H1 (cell line): ENCODE measurements around the gene COL6A5. TPM values are rescaled to one million over a fixed set of nuclear protein-coding genes. Genes with fewer than 3 reads are reported as not detected.

Experiments
- CTCF ChIA-PET: fragments of 300-600 bp; sonication (Branson Sonifier 250); formaldehyde crosslinking; loops from one replicate; lab custom pipeline; 2021; ENCODE audit not compliant: partially characterized antibody; lab: Charles Lee
- POLR2A ChIA-PET: fragments of 300-600 bp; sonication (Branson Sonifier 250); formaldehyde crosslinking; loops from one replicate; lab custom pipeline; 2021; ENCODE audit warnings: inconsistent platforms; ENCODE audit not compliant: partially characterized antibody; lab: Charles Lee
- DNase-seq, 2 experiments: peaks; one replicate each; pipeline versions ENCODE4 v3.0.0 to v3.0.0-alpha.2; 2010 to 2022; ENCODE audit warnings: low spot score in 2 of 2, low read depth in 1 of 2, mixed read lengths in 1 of 2
- FAIRE-seq: peaks from 2 replicates; lab custom pipeline; 2011; peaks lifted over from hg19 to GRCh38; lab: Jason Lieb, UNC
- H2AFZ ChIP-seq: 2 replicates; pipeline ENCODE4 v1.8.1; 2012; ENCODE audit warnings: low read length, inconsistent platforms
- H2AK5ac ChIP-seq: 2 replicates; pipeline ENCODE4 v1.6.1; 2013; ENCODE audit warnings: low read depth, low read length
- H2BK120ac ChIP-seq: replicated peaks from 2 replicates; pipeline ENCODE3; 2013; ENCODE audit warnings: low read depth, low read length, inconsistent platforms
- H2BK12ac ChIP-seq: 2 replicates; pipeline ENCODE4 v1.6.1; 2013; ENCODE audit warnings: low read depth, low read length
- H2BK15ac ChIP-seq: 2 replicates; pipeline ENCODE4 v1.6.1; 2013; ENCODE audit warnings: low read length
- H2BK20ac ChIP-seq: 2 replicates; pipeline ENCODE4 v1.6.1; 2013; ENCODE audit warnings: low read length
- H2BK5ac ChIP-seq: 2 replicates; pipeline ENCODE4 v1.6.1; 2013; ENCODE audit warnings: low read depth, low read length
- H3K14ac ChIP-seq: 2 replicates; pipeline ENCODE4 v1.6.1; 2013; ENCODE audit warnings: inconsistent platforms; ENCODE audit not compliant: insufficient read length
- H3K18ac ChIP-seq: 2 replicates; pipeline ENCODE4 v1.6.1; 2013; ENCODE audit warnings: low read length; ENCODE audit errors: extremely low read depth
- H3K23ac ChIP-seq: 2 replicates; pipeline ENCODE4 v1.6.1; 2013; ENCODE audit warnings: inconsistent platforms; ENCODE audit not compliant: insufficient read length
- H3K23me2 ChIP-seq: 2 replicates; pipeline ENCODE4 v1.6.1; 2013; ENCODE audit warnings: low read depth, low read length
- H3K27ac ChIP-seq: 2 replicates; pipeline ENCODE4 v1.6.1; 2011; ENCODE audit warnings: low read depth, low read length, inconsistent platforms
- H3K27me3 ChIP-seq, 4 experiments: replicated peaks in 1 of 4; 1 replicate in 1 of 4; 2 replicates in 3 of 4; pipeline versions ENCODE4 v1.6.1 to v1.8.1; 2011 to 2013; ENCODE audit warnings: low read length in 3 of 4, mild to moderate bottlenecking in 3 of 4, inconsistent platforms in 2 of 4, mixed read lengths in 2 of 4, moderate library complexity in 1 of 4; ENCODE audit not compliant: control insufficient read depth in 3 of 4, insufficient read depth in 3 of 4; ENCODE audit errors: extremely low read depth in 1 of 4
- H3K36me3 ChIP-seq, 4 experiments: 2 replicates each; pipeline versions ENCODE4 v1.6.1 to v1.8.1; 2011 to 2013; ENCODE audit warnings: mild to moderate bottlenecking in 4 of 4, low read length in 3 of 4, moderate library complexity in 2 of 4, control low read depth in 1 of 4, inconsistent platforms in 1 of 4; ENCODE audit not compliant: insufficient read depth in 4 of 4, control insufficient read depth in 2 of 4
- H3K4ac ChIP-seq: replicated peaks from 2 replicates; pipeline ENCODE3; 2013; ENCODE audit warnings: low read length, low read depth, mixed read lengths, inconsistent platforms; ENCODE audit not compliant: insufficient read length
- H3K4me1 ChIP-seq, 4 experiments: replicated peaks in 1 of 4; 1 replicate in 1 of 4; 2 replicates in 3 of 4; pipeline versions ENCODE4 v1.6.1 to v1.8.1; 2011 to 2013; ENCODE audit warnings: low read length in 3 of 4, inconsistent platforms in 2 of 4, mixed read lengths in 1 of 4; ENCODE audit not compliant: insufficient read depth in 4 of 4, control insufficient read depth in 3 of 4
- H3K4me2 ChIP-seq, 2 experiments: 2 replicates each; pipeline versions ENCODE4 v1.6.1 to v1.8.1; 2011 to 2013; ENCODE audit warnings: low read depth in 2 of 2, low read length in 2 of 2, control low read depth in 1 of 2, inconsistent platforms in 1 of 2, mild to moderate bottlenecking in 1 of 2; ENCODE audit not compliant: insufficient read depth in 1 of 2
- H3K4me3 ChIP-seq, 4 experiments: fragments of 200-600, 300-600 bp in 1 of 4; sonication (generic), shearing (Covaris generic), sonication (Bioruptor Twin) in 1 of 4; 2 replicates each; pipeline versions ENCODE4 v1.5.1 to v1.8.1; 2011 to 2016; ENCODE audit warnings: low read length in 4 of 4, low read depth in 3 of 4, control low read depth in 2 of 4, inconsistent platforms in 2 of 4, mild to moderate bottlenecking in 2 of 4, mixed read lengths in 1 of 4, moderate library complexity in 1 of 4; ENCODE audit not compliant: insufficient read depth in 2 of 4; ENCODE audit errors: extremely low read depth in 1 of 4
- H3K56ac ChIP-seq: replicated peaks from 2 replicates; pipeline ENCODE3; 2013; ENCODE audit warnings: low read depth, mild to moderate bottlenecking, mixed read lengths, low read length, inconsistent platforms; ENCODE audit not compliant: insufficient read length
- H3K79me1 ChIP-seq: 2 replicates; pipeline ENCODE4 v1.6.1; 2013; ENCODE audit warnings: low read depth, low read length, control low read depth
- H3K79me2 ChIP-seq, 2 experiments: 2 replicates each; pipeline versions ENCODE4 v1.6.1 to v1.8.1; 2012 to 2013; ENCODE audit warnings: low read length in 2 of 2, mild to moderate bottlenecking in 2 of 2, inconsistent platforms in 1 of 2; ENCODE audit not compliant: insufficient read depth in 2 of 2, control insufficient read depth in 1 of 2
- H3K9ac ChIP-seq, 4 experiments: replicated peaks in 1 of 4; 1 replicate in 1 of 4; 2 replicates in 3 of 4; pipeline versions ENCODE4 v1.6.1 to v1.8.1; 2011 to 2013; ENCODE audit warnings: low read depth in 3 of 4, low read length in 3 of 4, control low read depth in 2 of 4, mild to moderate bottlenecking in 2 of 4, moderate library complexity in 2 of 4, inconsistent platforms in 1 of 4; ENCODE audit errors: extremely low read depth in 1 of 4
- H3K9me3 ChIP-seq, 2 experiments: 2 replicates each; pipeline versions ENCODE4 v1.6.1 to v1.8.1; 2012 to 2013; ENCODE audit warnings: mild to moderate bottlenecking in 2 of 2, moderate library complexity in 2 of 2, control low read depth in 1 of 2, inconsistent platforms in 1 of 2, low read depth in 1 of 2, low read length in 1 of 2, mixed read lengths in 1 of 2; ENCODE audit not compliant: insufficient read depth in 2 of 2
- H4K20me1 ChIP-seq, 2 experiments: replicated peaks in 1 of 2; 2 replicates each; pipeline versions ENCODE3 to v1.8.1; 2011 to 2013; ENCODE audit warnings: inconsistent platforms in 2 of 2, low read length in 2 of 2, mild to moderate bottlenecking in 1 of 2; ENCODE audit not compliant: insufficient read depth in 2 of 2, control insufficient read depth in 1 of 2
- H4K5ac ChIP-seq: 2 replicates; pipeline ENCODE4 v1.6.1; 2013; ENCODE audit warnings: low read length, low read depth, mixed read lengths, inconsistent platforms; ENCODE audit not compliant: insufficient read length
- H4K8ac ChIP-seq: 2 replicates; pipeline ENCODE4 v1.8.0; 2013; ENCODE audit warnings: mild to moderate bottlenecking, moderate library complexity, low read length, inconsistent platforms; ENCODE audit not compliant: insufficient read depth; ENCODE audit errors: extremely low read depth
- H4K91ac ChIP-seq: replicated peaks from 2 replicates; pipeline ENCODE3; 2013; ENCODE audit warnings: low read length, mixed read lengths, inconsistent platforms; ENCODE audit not compliant: insufficient read length
- BACH1 ChIP-seq: IDR thresholded peaks from 2 replicates; pipeline ENCODE4 v1.6.1; 2012; ENCODE audit warnings: low read length, improper control_type of control experiment
- BCL11A ChIP-seq, 2 experiments: IDR thresholded peaks; one replicate each; pipeline ENCODE4 v1.6.1; 2011; ENCODE audit warnings: low read depth in 2 of 2, low read length in 2 of 2, mild to moderate bottlenecking in 2 of 2
- BRCA1 ChIP-seq: IDR thresholded peaks from 2 replicates; pipeline ENCODE4 v1.6.1; 2012; ENCODE audit warnings: low read depth, low read length, improper control_type of control experiment
- CHD1 ChIP-seq: IDR thresholded peaks from 2 replicates; pipeline ENCODE4 v1.6.1; 2012; ENCODE audit warnings: low read depth, low read length, improper control_type of control experiment
- CTBP2 ChIP-seq: IDR thresholded peaks from 2 replicates; pipeline ENCODE4 v1.7.0; 2011; ENCODE audit warnings: borderline replicate concordance, mild to moderate bottlenecking, moderate library complexity, mixed read lengths, low read length; ENCODE audit not compliant: insufficient read depth, insufficient read length
- EZH2 ChIP-seq: fragments of 200-600 bp; sonication (generic); IDR thresholded peaks from 2 replicates; pipeline ENCODE4 v1.7.1; 2012; ENCODE audit warnings: low read depth, mild to moderate bottlenecking, moderate library complexity, low read length, inconsistent platforms; ENCODE audit not compliant: severe bottlenecking
- FOSL1 ChIP-seq: IDR thresholded peaks from 2 replicates; pipeline ENCODE4 v1.6.1; 2011; ENCODE audit warnings: mild to moderate bottlenecking, low read depth, low read length, moderate library complexity; ENCODE audit not compliant: insufficient read depth
- KDM5A ChIP-seq: fragments of 200-600 bp; IDR thresholded peaks from 2 replicates; pipeline ENCODE4 v1.7.1; 2012; ENCODE audit warnings: mild to moderate bottlenecking, low read length, inconsistent platforms, mixed read lengths
- RAD21 ChIP-seq, 2 experiments: IDR thresholded peaks in 1 of 2; conservative IDR thresholded peaks in 1 of 2; 2 replicates each; pipeline ENCODE4 v1.6.1; 2011; ENCODE audit warnings: low read depth in 2 of 2, low read length in 2 of 2, improper control_type of control experiment in 1 of 2, inconsistent platforms in 1 of 2, mild to moderate bottlenecking in 1 of 2, moderate library complexity in 1 of 2
- SIN3A ChIP-seq, 2 experiments: IDR thresholded peaks in 1 of 2; conservative IDR thresholded peaks in 1 of 2; 2 replicates each; pipeline ENCODE4 v1.6.1; 2011 to 2012; ENCODE audit warnings: low read length in 2 of 2, improper control_type of control experiment in 1 of 2, low read depth in 1 of 2, mild to moderate bottlenecking in 1 of 2
- TCF12 ChIP-seq: IDR thresholded peaks from 2 replicates; pipeline ENCODE4 v1.6.1; 2011; ENCODE audit warnings: low read depth, mild to moderate bottlenecking, low read length
- TEAD4 ChIP-seq: IDR thresholded peaks from 2 replicates; pipeline ENCODE4 v1.6.1; 2012; ENCODE audit warnings: low read depth, low read length, inconsistent platforms, mixed read lengths
- USF2 ChIP-seq: IDR thresholded peaks from 2 replicates; pipeline ENCODE4 v1.6.1; 2011; ENCODE audit warnings: low read length, improper control_type of control experiment
- WGBS, 2 experiments: shearing (Covaris generic) in 1 of 2; methylation state at CpG; one replicate each; pipeline versions ENCODE4 v1.1.6 to v1.1.7; 2013 to 2015; ENCODE audit warnings: low lambda C conversion rate in 2 of 2, mixed read lengths in 2 of 2, inconsistent platforms in 1 of 2, low coverage in 1 of 2, missing lambda C conversion rate in 1 of 2; ENCODE audit not compliant: insufficient replicate concordance in 2 of 2, insufficient coverage in 1 of 2, insufficient read length in 1 of 2; ENCODE audit errors: extremely low coverage in 1 of 2, missing lambda C conversion rate in 1 of 2; 5-methylcytosine and 5-hydroxymethylcytosine counted together
- polyA plus RNA-seq, 7 experiments: library from polyadenylated mRNA; depleted of rRNA in 3 of 7; stranded (reverse) in 5 of 7; unstranded in 2 of 7; fragments of >200 nt in 5 of 7; fragments of 200-250 nt in 2 of 7; gene quantifications; 1 replicate in 5 of 7; 2 replicates in 1 of 7; 4 replicates in 1 of 7; pipeline versions ENCODE4 v1.2.1 to v1.2.3, GENCODE V29; 2011 to 2013; ENCODE audit warnings: missing spikeins in 2 of 7, mixed read lengths in 2 of 7
- total RNA-seq: library from RNA; stranded (reverse); fragmentation: NEBNext Ultra II Directional; extraction: Animal tissue kit (Norgen Biotek cat#: 25700); gene quantifications from 2 replicates; pipeline ENCODE4 v1.2.1, GENCODE V29; 2021

COL6A5 gene
- total and polyA plus RNA-seq, 2 of the 8 experiments (the other 6 are each of a cell fraction or from before 2014, with no cell fraction given): 0.05 to 0.06 TPM

GRCh38 chr3:130514681-130515080 is 169.2 kb downstream of the COL6A5 start:
- H3K27ac ChIP-seq: no peak overlapping the region
- H2BK5ac ChIP-seq: no peak overlapping the region
- no peak overlapping the region for H3K9ac ChIP-seq
- no peaks in the 10 kb centered on the region for H3K36me3 ChIP-seq
- peaks cover 10 to 27% (median 23%) of the 10 kb centered on the region in 4 experiments for H3K27me3 ChIP-seq
- H2AK5ac ChIP-seq: no peak overlapping the region
- 0 out of 7 replicates have a peak, but pooled peaks cover 0 to 3% (median under 1%) of the 10 kb centered on the region in 4 experiments for H3K4me1 ChIP-seq
- H3K4me3 ChIP-seq: no peak overlapping the region
- WGBS, 2 experiments: 83% methylated on average over 1 of the region's 1 CpG; no CpG with 5 or more reads in 1 of the 2 experiments
- H3K79me2 ChIP-seq: no peaks in the 10 kb centered on the region
- H2BK120ac ChIP-seq: no peak overlapping the region
- no peaks in the 10 kb centered on the region; the same call in 1 of the 2 replicates for H3K79me1 ChIP-seq
- H2BK12ac ChIP-seq: no peak overlapping the region
- no peak overlapping the region for H3K56ac ChIP-seq
- no peak overlapping the region for H3K4me2 ChIP-seq
- no peak overlapping the region for H4K5ac ChIP-seq
- no peak overlapping the region for H3K18ac ChIP-seq
- no peaks in the 10 kb centered on the region for H3K9me3 ChIP-seq
- no peak for FAIRE-seq
- no peak overlapping the region for H3K4ac ChIP-seq
- no peak overlapping the region for H4K91ac ChIP-seq
- H2AFZ ChIP-seq: no peak overlapping the region
- H3K23ac ChIP-seq: no peak overlapping the region
- POLR2A ChIA-PET: no interaction called here
- H2BK20ac ChIP-seq: no peak overlapping the region
- H4K20me1 ChIP-seq: no peaks in the 10 kb centered on the region
- H3K23me2 ChIP-seq: peaks cover 6% of the 10 kb centered on the region; the same call in 1 of the 2 replicates
- H2BK15ac ChIP-seq: no peak overlapping the region
- no peak for DNase-seq
- H3K14ac ChIP-seq: no peak overlapping the region
- H4K8ac ChIP-seq: no peak overlapping the region
- CTCF ChIA-PET: interaction anchor here (1.5 kb wide), 1 partner anchor 11 kb away, joined by 4 read pairs; no protein-coding TSS in a partner anchor
- TF ChIP-seq USF2 (no peak), BRCA1 (no peak), KDM5A (no peak), TCF12 (no peak), BACH1 (no peak), TEAD4 (no peak), BCL11A (IDR thresholded peaks at IDR 0.05; ENCODE audit: low read depth in 2 of 2, low read length in 2 of 2) (no peak), CHD1 (no peak), CTBP2 (no peak), EZH2 (no peak), SIN3A (conservative IDR thresholded peaks at IDR 0.05 in 1 of 2, IDR thresholded peaks at IDR 0.05 in 1 of 2; ENCODE audit: low read depth in 1 of 2, low read length in 2 of 2) (no peak), RAD21 (IDR thresholded peaks at IDR 0.05 in 1 of 2, conservative IDR thresholded peaks at IDR 0.05 in 1 of 2; ENCODE audit: low read depth in 2 of 2, low read length in 2 of 2) (no peak), FOSL1 (no peak)
